HG02973 (cell line): ENCODE results near the gene A1CF.
"Not testable (repeated sequence)": the region's sequence is repeated elsewhere in the genome, so short reads cannot be mapped to it uniquely, and the experiment has no call there.

Source experiments
- ATAC-seq: cut with Tn5 transposase; IDR thresholded peaks from one replicate; pipeline ENCODE4 v1.9.1; 2021; ENCODE audit warnings: moderate library complexity; ENCODE audit not compliant: unreplicated experiment

The A1CF gene

GRCh38 chr10:50788951-50789945 is 96.2 kb downstream of the A1CF start:
- ATAC-seq = no peak

- ATAC-seq = not testable (repeated sequence)
Observed at GRCh38 chr10:50787962-50788361, 97.5 kb downstream of the A1CF start.

GRCh38 chr10:50782017-50782416 is 103.4 kb downstream of the A1CF start:
- not testable (repeated sequence) for ATAC-seq

GRCh38 chr10:50780036-50780435 is 105.4 kb downstream of the A1CF start:
- ATAC-seq = not testable (repeated sequence)

GRCh38 chr10:50774868-50775267 is 110.6 kb downstream of the A1CF start:
- ATAC-seq = not testable (repeated sequence)

- not testable (repeated sequence) for ATAC-seq
Observed at GRCh38 chr10:50772042-50772441, 113.4 kb downstream of the A1CF start.

GRCh38 chr10:50766774-50767513 is 118.5 kb downstream of the A1CF start:
- not testable (repeated sequence) for ATAC-seq
